A549 (cell line): ENCODE results near the gene GAREM1. TPM values are rescaled to one million over a fixed set of nuclear protein-coding genes. Genes with fewer than 3 reads are reported as not detected.
"Not testable (repeated sequence)": the region's sequence is repeated elsewhere in the genome, so short reads cannot be mapped to it uniquely, and the experiment has no call there.

ENCODE experiments used
- ATAC-seq, 2 experiments: fragments of 200-7000 bp in 1 of 2; fragments of >200 bp in 1 of 2; cut with Nextera tagmentation in 1 of 2; cut with Tn5 transposase in 1 of 2; 3 replicates each; pipeline versions ENCODE4 v1.8.0 to v1.9.1; 2018 to 2020; ENCODE audit warnings: mild to moderate bottlenecking in 1 of 2, moderate library complexity in 1 of 2
- CTCF ChIA-PET: fragments of 300-600 bp; sonication (Branson Sonifier 250); formaldehyde crosslinking; extraction: SDS; loops from one replicate; lab custom pipeline; 2021; ENCODE audit warnings: antibody characterized with exemption, inconsistent platforms; lab: Yijun Ruan, JAX
- POLR2A ChIA-PET: fragments of 350-600 bp; formaldehyde crosslinking; extraction: SDS; loops from one replicate; lab custom pipeline; 2021; ENCODE audit warnings: antibody characterized with exemption, inconsistent platforms; lab: Yijun Ruan, JAX
- DNase-seq, 2 experiments: peaks; one replicate each; pipeline versions ENCODE4 v3.0.0 to v3.0.0-alpha.2; 2011 to 2016; ENCODE audit warnings: low read depth in 1 of 2, low spot score in 1 of 2
- FAIRE-seq: peaks from 2 replicates; lab custom pipeline; 2011; peaks lifted over from hg19 to GRCh38; lab: Jason Lieb, UNC
- H3K27ac ChIP-seq, 2 experiments: fragments of >200 bp; sonication (Bioruptor Twin); formaldehyde crosslinking; 3 replicates each; pipeline ENCODE4 v1.5.1; 2016 to 2017
- H3K4me1 ChIP-seq: fragments of >200 bp; sonication (Bioruptor Twin); formaldehyde crosslinking; 3 replicates; pipeline ENCODE4 v1.6.1; 2016
- H3K4me2 ChIP-seq: fragments of >200 bp; sonication (Bioruptor Twin); formaldehyde crosslinking; 3 replicates; pipeline ENCODE4 v1.6.1; 2016
- H3K4me3 ChIP-seq: fragments of >200 bp; sonication (Bioruptor Twin); formaldehyde crosslinking; 3 replicates; pipeline ENCODE4 v1.5.1; 2016
- H3K9me3 ChIP-seq: fragments of >200 bp; sonication (Bioruptor Twin); formaldehyde crosslinking; 3 replicates; pipeline ENCODE4 v1.6.1; 2016
- CBX8 ChIP-seq: fragments of 200-600 bp; sonication (generic); IDR thresholded peaks from 2 replicates; pipeline ENCODE4 v1.6.1; 2016
- FOSL2 ChIP-seq, 2 experiments: fragments of 450-650 bp in 1 of 2; fragments of >200 bp in 1 of 2; sonication (Bioruptor Twin) in 1 of 2; formaldehyde crosslinking; IDR thresholded peaks; 2 replicates each; pipeline versions ENCODE4 v1.5.0 to v1.6.1; 2016 to 2020; ENCODE audit warnings: mild to moderate bottlenecking in 1 of 2, moderate library complexity in 1 of 2
- HDAC2 ChIP-seq: fragments of 200-600 bp; sonication (generic); IDR thresholded peaks from 2 replicates; pipeline ENCODE4 v1.6.1; 2016
- MAFK ChIP-seq: fragments of 450-650 bp; IDR thresholded peaks from 2 replicates; pipeline ENCODE4 v1.6.1; 2014; ENCODE audit not compliant: partially characterized antibody
- MAZ ChIP-seq: fragments of 150-350 bp; IDR thresholded peaks from 2 replicates; pipeline ENCODE4 v1.6.1; 2014; ENCODE audit warnings: antibody characterized with exemption, low read depth, low read length, borderline replicate concordance
- NPAS2 ChIP-seq: fragments of 250-450 bp; sonication (Bioruptor Pico); IDR thresholded peaks from 2 replicates; pipeline ENCODE4 v1.8.0; 2022; ENCODE audit warnings: mild to moderate bottlenecking, moderate library complexity, borderline replicate concordance
- PBX3 ChIP-seq: IDR thresholded peaks from 2 replicates; pipeline ENCODE4 v1.6.1; 2012
- PHF8 ChIP-seq: fragments of 200-600 bp; sonication (generic); IDR thresholded peaks from 2 replicates; pipeline ENCODE4 v1.6.1; 2016; ENCODE audit warnings: low read depth, mild to moderate bottlenecking, antibody characterized with exemption, moderate library complexity, borderline replicate concordance
- POLR2AphosphoS2 ChIP-seq: conservative IDR thresholded peaks from 2 replicates; pipeline ENCODE4 v1.6.1; 2012; ENCODE audit warnings: low read length, improper control_type of control experiment, inconsistent platforms
- RAD21 ChIP-seq, 2 experiments: fragments of >200 bp in 1 of 2; sonication (Bioruptor Twin) in 1 of 2; formaldehyde crosslinking in 1 of 2; IDR thresholded peaks in 1 of 2; conservative IDR thresholded peaks in 1 of 2; 2 replicates in 1 of 2; 3 replicates in 1 of 2; pipeline ENCODE4 v1.6.1; 2012 to 2018; ENCODE audit warnings: inconsistent platforms in 1 of 2
- RARB ChIP-seq: fragments of 250-450 bp; sonication (Bioruptor Pico); IDR thresholded peaks from 2 replicates; pipeline ENCODE4 v1.8.0; 2021; ENCODE audit warnings: mild to moderate bottlenecking, moderate library complexity
- RFX5 ChIP-seq: fragments of 450-650 bp; IDR thresholded peaks from 2 replicates; pipeline ENCODE4 v1.7.1; 2014; ENCODE audit warnings: antibody characterized with exemption, mild to moderate bottlenecking, moderate library complexity
- RNF2 ChIP-seq: fragments of 200-600 bp; sonication (generic); IDR thresholded peaks from 2 replicates; pipeline ENCODE4 v1.6.1; 2016; ENCODE audit warnings: low read depth, mild to moderate bottlenecking, antibody characterized with exemption, moderate library complexity, borderline replicate concordance
- SMC3 ChIP-seq: fragments of >200 bp; sonication (Bioruptor Twin); formaldehyde crosslinking; IDR thresholded peaks from 3 replicates; pipeline ENCODE4 v1.6.1; 2018; ENCODE audit warnings: inconsistent platforms
- USF2 ChIP-seq: fragments of 450-650 bp; IDR thresholded peaks from 2 replicates; pipeline ENCODE4 v1.6.1; 2014; ENCODE audit warnings: antibody characterized with exemption
- ZNF302 ChIP-seq: fragments of 250-450 bp; sonication (Bioruptor Pico); IDR thresholded peaks from 2 replicates; pipeline ENCODE4 v1.9.0; 2021; ENCODE audit warnings: inconsistent platforms, mild to moderate bottlenecking, moderate library complexity
- WGBS: methylation state at CpG from one replicate; pipeline ENCODE4 v1.1.6; 2017; ENCODE audit errors: missing lambda C conversion rate; 5-methylcytosine and 5-hydroxymethylcytosine counted together
- polyA plus RNA-seq, 4 experiments: library from polyadenylated mRNA; depleted of rRNA in 3 of 4; stranded (reverse); fragments of >200 nt; fragmentation: RNase III in 1 of 4; extraction: RNeasy Plus Mini Kit Qiagen cat#74134 plus additional on column Dnase treatment in 1 of 4; gene quantifications; 2 replicates in 3 of 4; 3 replicates in 1 of 4; pipeline ENCODE4 v1.2.3, GENCODE V29; 2011 to 2017
- TF ChIP-seq, protein P1 (sequence below): fragments of 250-450 bp; sonication (Bioruptor Pico); IDR thresholded peaks from 2 replicates; pipeline ENCODE4 v1.5.0; 2021; ENCODE audit warnings: mild to moderate bottlenecking, moderate library complexity, borderline replicate concordance

Gene GAREM1
- polyA plus RNA-seq, 2 of the 4 experiments (the other 2 are of a cell fraction) = 1.3 to 5.0 TPM

DNA sequence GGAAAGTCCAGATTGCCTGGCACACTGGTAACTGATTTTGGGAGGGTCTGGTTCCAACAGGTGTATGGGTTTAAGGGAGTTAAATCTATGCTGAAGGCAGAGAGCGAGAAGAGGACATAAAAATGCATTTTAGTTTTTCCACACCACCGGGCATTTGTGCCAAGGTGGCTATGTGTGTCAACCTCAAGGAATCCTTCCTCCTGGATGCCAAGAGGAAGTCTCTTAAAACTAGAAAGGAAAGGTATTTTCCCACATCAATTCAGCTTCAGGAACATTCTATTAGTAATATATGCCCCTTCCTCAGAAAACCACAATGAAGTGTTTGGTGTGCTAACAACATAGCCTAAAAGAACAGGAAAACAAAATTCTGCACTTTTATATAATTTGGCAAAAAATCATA is 5.4 kb upstream of the GAREM1 start:
- DNase-seq (no peak), ATAC-seq (no peak), FAIRE-seq (no peak)
- TF ChIP-seq PBX3 = no peak
- no peak overlapping the region for H3K4me3 ChIP-seq
- H3K27ac ChIP-seq = no peak overlapping the region
- H3K9me3 ChIP-seq = no peaks in the 10 kb centered on the region
- 38% methylated on average over 2 of the region's 2 CpGs for WGBS
- CTCF ChIA-PET = interaction anchor here (8.4 kb wide), 1 partner anchor 202 kb away, joined by 89 read pairs; no protein-coding TSS in a partner anchor
- no peak overlapping the region for H3K4me2 ChIP-seq
- 0 out of 3 replicates have a peak, but pooled peaks cover 3% of the 10 kb centered on the region for H3K4me1 ChIP-seq
- POLR2A ChIA-PET = no interaction called here

DNA sequence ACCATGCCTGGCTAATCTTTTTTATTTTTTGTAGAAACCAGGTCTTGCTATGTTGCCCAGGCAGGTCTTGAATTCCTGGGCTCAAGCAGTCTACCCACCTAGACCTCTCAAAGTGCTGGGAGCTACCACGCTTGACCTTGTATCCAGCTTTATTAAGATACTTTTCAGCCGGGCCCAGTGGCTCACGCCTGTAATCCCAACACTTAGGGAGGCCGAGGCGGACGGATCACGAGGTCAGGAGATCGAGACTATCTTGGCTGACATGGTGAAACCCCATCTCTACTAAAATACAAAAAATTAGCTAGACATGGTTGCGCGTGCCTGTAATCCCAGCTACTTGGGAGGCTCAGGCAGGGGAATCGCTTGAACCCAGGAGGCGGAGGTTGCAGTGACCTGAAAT is 4.4 kb upstream of the GAREM1 start:
- H3K4me2 ChIP-seq, ATAC-seq, H3K4me3 ChIP-seq, H3K27ac ChIP-seq, DNase-seq, H3K9me3 ChIP-seq, FAIRE-seq, POLR2A ChIA-PET, H3K4me1 ChIP-seq: not testable (repeated sequence)
- 84% methylated on average over 12 of the region's 12 CpGs for WGBS
- CTCF ChIA-PET = interaction anchor here (1.2 to 8.4 kb wide), 4 partner anchors 74 to 201 kb away, joined by 3 to 89 read pairs (median 9); no protein-coding TSS in a partner anchor

GRCh38 chr18:32473325-32473724 is 2.6 kb upstream of the GAREM1 start:
- DNase-seq = no peak
- Histone ChIP-seq H3K4me3 (no peak overlapping the region), H3K4me1 (peaks cover 15% of the 10 kb centered on the region; the same call in 1 of the 3 replicates), H3K27ac (no peak overlapping the region), H3K4me2 (no peak overlapping the region), H3K9me3 (no peaks in the 10 kb centered on the region)
- TF ChIP-seq RARB (CRISPR knock-in tag) (no peak), POLR2AphosphoS2 (no peak), SMC3 (no peak), MAFK (no peak), NPAS2 (CRISPR knock-in tag) (no peak), USF2 (no peak), RAD21 (conservative IDR thresholded peaks at IDR 0.05 in 1 of 2, IDR thresholded peaks at IDR 0.05 in 1 of 2) (no peak), HDAC2 (no peak), FOSL2 (IDR thresholded peaks at IDR 0.05) (no peak), FOSL2 (CRISPR knock-in tag; IDR thresholded peaks at IDR 0.05) (no peak), RNF2 (no peak), RFX5 (no peak), PHF8 (no peak), MAZ (no peak)
- TF ChIP-seq, protein P1, sequence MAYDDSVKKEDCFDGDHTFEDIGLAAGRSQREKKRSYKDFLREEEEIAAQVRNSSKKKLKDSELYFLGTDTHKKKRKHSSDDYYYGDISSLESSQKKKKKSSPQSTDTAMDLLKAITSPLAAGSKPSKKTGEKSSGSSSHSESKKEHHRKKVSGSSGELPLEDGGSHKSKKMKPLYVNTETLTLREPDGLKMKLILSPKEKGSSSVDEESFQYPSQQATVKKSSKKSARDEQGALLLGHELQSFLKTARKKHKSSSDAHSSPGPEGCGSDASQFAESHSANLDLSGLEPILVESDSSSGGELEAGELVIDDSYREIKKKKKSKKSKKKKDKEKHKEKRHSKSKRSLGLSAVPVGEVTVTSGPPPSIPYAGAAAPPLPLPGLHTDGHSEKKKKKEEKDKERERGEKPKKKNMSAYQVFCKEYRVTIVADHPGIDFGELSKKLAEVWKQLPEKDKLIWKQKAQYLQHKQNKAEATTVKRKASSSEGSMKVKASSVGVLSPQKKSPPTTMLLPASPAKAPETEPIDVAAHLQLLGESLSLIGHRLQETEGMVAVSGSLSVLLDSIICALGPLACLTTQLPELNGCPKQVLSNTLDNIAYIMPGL = no peak
- ChIA-PET POLR2A (no interaction called here), CTCF (interaction anchor here (0.7 to 8.4 kb wide), 5 partner anchors 15 to 199 kb away, joined by 3 to 89 read pairs (median 6); no protein-coding TSS in a partner anchor)
- no peak for FAIRE-seq
- ATAC-seq = no peak

GRCh38 chr18:32472841-32473240 is 2.2 kb upstream of the GAREM1 start:
- POLR2A ChIA-PET = no interaction called here
- Histone ChIP-seq H3K4me2 (no peak overlapping the region), H3K9me3 (no peaks in the 10 kb centered on the region), H3K4me3 (no peak overlapping the region), H3K27ac (no peak overlapping the region), H3K4me1 (peaks cover 15% of the 10 kb centered on the region; the same call in 1 of the 3 replicates)
- FAIRE-seq (no peak), ATAC-seq (no peak), DNase-seq (no peak)
- WGBS = 37% methylated on average over 1 of the region's 1 CpG
- CTCF ChIA-PET = interaction anchor here (0.7 to 8.4 kb wide), 6 partner anchors 15 to 315 kb away, joined by 3 to 89 read pairs (median 7); no protein-coding TSS in a partner anchor
- TF ChIP-seq ZNF302 (CRISPR knock-in tag) (no peak), MAFK (peak; percentile 94), CBX8 (no peak)
